Vagina (tissue), 2 donors: ENCODE data around the gene COL27A1. TPM values are rescaled to one million over a fixed set of nuclear protein-coding genes. Genes with fewer than 3 reads are reported as not detected.

Source experiments
- DNase-seq, 2 donors: peaks; one replicate each; pipeline ENCODE4 v3.0.0-alpha.2; 2017; ENCODE audit errors: extremely low spot score in 2 of 2
- H3K27ac ChIP-seq: fragments of 200-600 bp; sonication (generic); one replicate; pipeline ENCODE4 v1.5.1; 2019
- H3K27me3 ChIP-seq: fragments of 200-600 bp; sonication (generic); one replicate; pipeline ENCODE4 v1.5.1; 2019
- H3K36me3 ChIP-seq, 2 donors: fragments of 200-600 bp; sonication (generic); one replicate each; pipeline ENCODE4 v1.5.1; 2017 to 2019
- H3K4me1 ChIP-seq: fragments of 200-600 bp; sonication (generic); one replicate; pipeline ENCODE4 v1.5.1; 2019
- H3K4me3 ChIP-seq, 2 donors: fragments of 200-600 bp; sonication (generic); 1 replicate in 1 of 2; 2 replicates in 1 of 2; pipeline ENCODE4 v1.5.1; 2016 to 2019
- H3K9me3 ChIP-seq: fragments of 200-600 bp; sonication (generic); one replicate; pipeline ENCODE4 v1.5.1; 2019
- POLR2A ChIP-seq, 2 donors: fragments of 450-650 bp; IDR thresholded peaks; one replicate each; pipeline ENCODE4 v1.6.1; 2017; ENCODE audit warnings: antibody characterized with exemption in 2 of 2, mild to moderate bottlenecking in 2 of 2, moderate library complexity in 2 of 2
- POLR2AphosphoS5 ChIP-seq, 2 donors: sonication (generic); formaldehyde crosslinking; IDR thresholded peaks; one replicate each; pipeline ENCODE4 v1.9.0; 2017; ENCODE audit warnings: antibody characterized with exemption in 2 of 2, mild to moderate bottlenecking in 2 of 2, low read depth in 1 of 2; ENCODE audit not compliant: insufficient read depth in 1 of 2
- intact Hi-C: fragments of 100-400 bp; cut with DNase I; formaldehyde crosslinking; loops from one replicate; pipeline ENCODE4 v1.15.1; 2023
- total RNA-seq: library from RNA; depleted of rRNA; stranded (reverse); fragments of >200 nt; gene quantifications from one replicate; pipeline ENCODE4 v1.2.3, GENCODE V29; 2016
- TF ChIP-seq, protein P1 (sequence below), 3 experiments: fragments of 450-650 bp in 2 of 3; fragments of 200-600 bp in 1 of 3; sonication (generic) in 1 of 3; IDR thresholded peaks; one replicate each; pipeline ENCODE4 v1.5.1; 2017 to 2019; ENCODE audit warnings: antibody characterized with exemption in 3 of 3, mild to moderate bottlenecking in 2 of 3, moderate library complexity in 2 of 3

The COL27A1 gene
- total RNA-seq, 1 donor from 2014 or later: 17.2 TPM

GRCh38 chr9:114240647-114241558, 85.6 kb downstream of the COL27A1 start:
- no peaks in the 10 kb centered on the region for H3K27me3 ChIP-seq
- intact Hi-C loops: no loop called here

DNA sequence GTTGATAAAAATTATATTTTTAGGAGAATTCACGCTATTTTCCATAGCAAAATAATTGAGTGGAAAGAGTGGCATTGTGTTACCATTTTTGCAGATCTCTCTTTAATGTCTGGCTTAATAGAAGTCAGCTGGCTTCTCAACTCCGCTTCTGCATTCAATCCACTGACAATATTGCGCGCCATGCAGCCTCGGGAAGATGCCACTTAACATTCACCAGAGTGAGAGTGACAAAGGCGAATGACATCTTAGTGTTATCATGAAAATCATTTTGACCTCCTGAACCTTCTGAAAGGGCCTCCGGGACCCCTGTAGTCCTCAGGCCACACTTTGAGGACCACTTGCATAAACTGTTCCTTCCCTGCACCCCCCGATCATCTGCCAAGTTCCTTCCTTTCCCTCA, 87.5 kb downstream of the COL27A1 start:
- H3K27me3 ChIP-seq: no peaks in the 10 kb centered on the region
- no peak for DNase-seq
- H3K4me3 ChIP-seq: no peak overlapping the region
- intact Hi-C loops: no loop called here
- H3K4me1 ChIP-seq: peaks cover 8% of the 10 kb centered on the region
- H3K9me3 ChIP-seq: no peaks in the 10 kb centered on the region
- H3K36me3 ChIP-seq: no peaks in the 10 kb centered on the region
- TF ChIP-seq, protein P1, sequence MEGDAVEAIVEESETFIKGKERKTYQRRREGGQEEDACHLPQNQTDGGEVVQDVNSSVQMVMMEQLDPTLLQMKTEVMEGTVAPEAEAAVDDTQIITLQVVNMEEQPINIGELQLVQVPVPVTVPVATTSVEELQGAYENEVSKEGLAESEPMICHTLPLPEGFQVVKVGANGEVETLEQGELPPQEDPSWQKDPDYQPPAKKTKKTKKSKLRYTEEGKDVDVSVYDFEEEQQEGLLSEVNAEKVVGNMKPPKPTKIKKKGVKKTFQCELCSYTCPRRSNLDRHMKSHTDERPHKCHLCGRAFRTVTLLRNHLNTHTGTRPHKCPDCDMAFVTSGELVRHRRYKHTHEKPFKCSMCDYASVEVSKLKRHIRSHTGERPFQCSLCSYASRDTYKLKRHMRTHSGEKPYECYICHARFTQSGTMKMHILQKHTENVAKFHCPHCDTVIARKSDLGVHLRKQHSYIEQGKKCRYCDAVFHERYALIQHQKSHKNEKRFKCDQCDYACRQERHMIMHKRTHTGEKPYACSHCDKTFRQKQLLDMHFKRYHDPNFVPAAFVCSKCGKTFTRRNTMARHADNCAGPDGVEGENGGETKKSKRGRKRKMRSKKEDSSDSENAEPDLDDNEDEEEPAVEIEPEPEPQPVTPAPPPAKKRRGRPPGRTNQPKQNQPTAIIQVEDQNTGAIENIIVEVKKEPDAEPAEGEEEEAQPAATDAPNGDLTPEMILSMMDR (IDR thresholded peaks at IDR 0.05): no peak
- TF ChIP-seq POLR2AphosphoS5 (IDR thresholded peaks at IDR 0.05; ENCODE audit: insufficient read depth in 1 of 2, low read depth in 1 of 2) (no peak), POLR2A (IDR thresholded peaks at IDR 0.05) (no peak)
- H3K27ac ChIP-seq: no peak overlapping the region

More at GRCh38 chr9:114240647-114241558, 85.6 kb downstream of the COL27A1 start:
- no peaks in the 10 kb centered on the region for H3K36me3 ChIP-seq
- DNase-seq: no peak
- no peaks in the 10 kb centered on the region for H3K9me3 ChIP-seq
- H3K27ac ChIP-seq: no peak overlapping the region
- no peak overlapping the region for H3K4me3 ChIP-seq
- H3K4me1 ChIP-seq: peaks cover 11% of the 10 kb centered on the region
- TF ChIP-seq, protein P1 (IDR thresholded peaks at IDR 0.05): no peak
- no peak for TF ChIP-seq POLR2AphosphoS5 (IDR thresholded peaks at IDR 0.05; ENCODE audit: insufficient read depth in 1 of 2, low read depth in 1 of 2)
- no peak for TF ChIP-seq POLR2A (IDR thresholded peaks at IDR 0.05)

- DNase-seq: no peak
- H3K27me3 ChIP-seq: no peaks in the 10 kb centered on the region
- no peaks in the 10 kb centered on the region for H3K36me3 ChIP-seq
- no peak overlapping the region for H3K27ac ChIP-seq
- TF ChIP-seq POLR2A (IDR thresholded peaks at IDR 0.05) (no peak), POLR2AphosphoS5 (IDR thresholded peaks at IDR 0.05; ENCODE audit: insufficient read depth in 1 of 2, low read depth in 1 of 2) (no peak)
- TF ChIP-seq, protein P1 (IDR thresholded peaks at IDR 0.05): no peak
- no peak overlapping the region for H3K4me3 ChIP-seq
- intact Hi-C loops: no loop called here
- H3K9me3 ChIP-seq: no peaks in the 10 kb centered on the region
- peaks cover 12% of the 10 kb centered on the region for H3K4me1 ChIP-seq
Observed at GRCh38 chr9:114243240-114243639, 87.9 kb downstream of the COL27A1 start.

DNA sequence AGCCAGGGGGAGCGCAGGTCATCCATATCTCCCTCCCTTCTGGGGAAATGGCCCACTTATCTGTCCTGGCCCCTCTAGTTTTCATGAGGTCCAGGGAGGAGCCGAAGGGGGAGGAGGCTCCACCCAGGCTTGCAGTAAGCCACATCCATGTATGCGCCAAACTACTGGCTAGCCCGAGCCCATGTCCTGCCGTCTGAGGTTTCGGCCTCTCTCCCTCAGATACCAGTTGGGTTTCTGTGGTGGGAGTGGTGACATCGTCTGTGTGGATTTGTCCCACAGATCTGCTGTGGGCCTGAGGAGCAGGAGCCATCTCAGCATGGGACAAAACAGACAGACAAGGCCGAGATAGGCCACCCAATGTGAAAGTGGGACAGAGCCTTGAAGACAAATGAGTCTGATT, 89.2 kb downstream of the COL27A1 start:
- Histone ChIP-seq H3K36me3 (no peaks in the 10 kb centered on the region), H3K9me3 (no peaks in the 10 kb centered on the region), H3K27ac (no peak overlapping the region), H3K27me3 (no peaks in the 10 kb centered on the region), H3K4me1 (peaks cover 26% of the 10 kb centered on the region), H3K4me3 (no peak overlapping the region)
- DNase-seq: no peak
- intact Hi-C loops: no loop called here
- TF ChIP-seq POLR2AphosphoS5 (IDR thresholded peaks at IDR 0.05; ENCODE audit: insufficient read depth in 1 of 2, low read depth in 1 of 2) (no peak), POLR2A (IDR thresholded peaks at IDR 0.05) (no peak)
- TF ChIP-seq, protein P1 (IDR thresholded peaks at IDR 0.05): no peak

DNA sequence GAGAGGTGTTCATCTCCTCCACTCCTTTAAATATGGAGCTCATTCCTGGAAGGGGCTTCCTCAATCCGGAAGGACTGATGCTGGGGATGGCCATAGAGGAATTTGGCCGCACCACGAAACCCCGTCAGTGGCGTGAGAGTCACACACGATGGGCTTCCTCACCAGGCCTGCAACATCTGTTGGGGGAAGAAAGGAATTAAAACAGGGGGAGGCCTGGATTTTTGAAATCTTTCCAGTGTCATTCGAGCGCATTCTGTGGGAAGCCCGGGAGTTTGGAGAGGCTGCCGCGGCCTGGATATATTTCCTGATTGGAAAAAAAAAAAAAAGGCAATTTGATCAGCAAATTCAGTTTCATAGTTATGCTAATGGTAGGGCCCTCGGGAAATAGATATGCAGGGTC, 91.2 kb downstream of the COL27A1 start:
- no peak for DNase-seq
- Histone ChIP-seq H3K27ac (no peak overlapping the region), H3K36me3 (no peaks in the 10 kb centered on the region), H3K4me3 (no peak overlapping the region), H3K9me3 (no peaks in the 10 kb centered on the region), H3K4me1 (peaks cover 30% of the 10 kb centered on the region), H3K27me3 (no peaks in the 10 kb centered on the region)
- intact Hi-C loops: no loop called here
- TF ChIP-seq POLR2A (IDR thresholded peaks at IDR 0.05) (no peak), POLR2AphosphoS5 (IDR thresholded peaks at IDR 0.05; ENCODE audit: insufficient read depth in 1 of 2, low read depth in 1 of 2) (no peak)
- TF ChIP-seq, protein P1 (IDR thresholded peaks at IDR 0.05): no peak
